DMS 273 (cell line): Measurements from ENCODE around the gene SH3BGRL.
"Not testable (repeated sequence)": the region's sequence is repeated elsewhere in the genome, so short reads cannot be mapped to it uniquely, and the experiment has no call there.

ENCODE experiments used
- DNase-seq: peaks from one replicate; lab custom pipeline; 2025; ENCODE audit not compliant: unreplicated experiment; lab: John Stamatoyannopoulos, UW

Gene SH3BGRL

DNA sequence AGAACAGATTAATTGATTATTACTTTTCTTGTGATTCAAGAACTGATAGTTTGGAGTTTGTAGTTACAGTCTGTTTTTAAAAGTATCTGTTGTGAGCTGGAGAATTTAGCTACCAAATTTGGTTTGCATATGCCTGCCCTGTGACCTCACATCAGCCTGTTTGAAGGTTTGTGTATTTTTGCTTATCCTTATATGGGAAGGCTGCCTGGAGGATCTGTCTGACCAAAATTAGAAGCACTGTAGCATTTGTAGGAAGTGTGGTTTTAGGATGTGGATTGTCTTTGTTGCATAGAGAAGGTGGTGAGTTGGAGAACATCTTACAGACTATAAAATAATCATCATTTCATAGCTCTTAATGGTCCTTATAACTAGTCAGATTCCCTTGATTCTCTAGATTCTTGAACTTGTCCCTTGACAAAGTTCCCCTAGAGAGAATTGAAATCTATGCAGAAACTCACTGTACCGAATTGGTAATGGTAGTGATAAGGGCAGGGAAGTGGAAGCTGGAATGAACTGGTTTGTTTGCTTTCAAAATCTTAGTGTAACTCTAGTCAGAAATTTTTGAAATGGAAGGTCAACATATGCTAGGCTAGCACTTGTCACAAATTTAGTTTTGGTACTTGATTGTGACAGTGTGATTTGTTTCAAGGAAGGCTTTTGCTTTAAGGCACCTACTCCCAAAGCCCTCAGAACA is 57.3 kb downstream of the SH3BGRL start:
- no peak for DNase-seq

DNA sequence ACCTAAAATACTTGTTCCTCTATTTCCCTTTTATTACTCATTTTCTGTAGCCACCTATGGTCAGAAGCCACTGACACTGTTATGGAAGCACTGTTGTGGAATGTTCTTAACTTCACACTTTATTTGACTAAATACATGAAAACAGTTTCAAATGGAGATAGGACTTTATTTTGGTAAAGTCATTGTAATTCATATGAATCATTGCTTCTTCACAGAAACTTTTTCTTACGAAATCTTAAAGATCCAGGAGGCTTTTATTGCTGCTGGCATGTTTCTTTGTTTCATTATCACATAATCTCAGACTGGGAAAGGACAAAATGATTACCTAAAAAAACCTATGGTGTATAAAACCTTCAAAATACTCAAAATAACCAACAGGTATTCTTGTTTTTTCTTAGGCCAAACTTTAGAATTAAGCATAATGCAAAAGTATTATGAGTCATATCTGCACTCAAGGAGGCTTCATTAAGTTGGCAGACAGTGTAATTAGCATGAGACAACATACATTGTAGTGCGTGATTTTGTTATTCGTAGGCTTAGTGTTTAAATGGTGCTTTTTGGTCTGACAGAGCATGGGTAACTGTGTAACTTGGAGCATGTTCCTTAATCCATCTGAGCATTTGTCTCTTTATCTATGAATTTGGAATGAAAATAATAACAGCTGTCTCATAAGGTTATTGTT is 58.0 kb downstream of the SH3BGRL start:
- DNase-seq, result no peak

DNA sequence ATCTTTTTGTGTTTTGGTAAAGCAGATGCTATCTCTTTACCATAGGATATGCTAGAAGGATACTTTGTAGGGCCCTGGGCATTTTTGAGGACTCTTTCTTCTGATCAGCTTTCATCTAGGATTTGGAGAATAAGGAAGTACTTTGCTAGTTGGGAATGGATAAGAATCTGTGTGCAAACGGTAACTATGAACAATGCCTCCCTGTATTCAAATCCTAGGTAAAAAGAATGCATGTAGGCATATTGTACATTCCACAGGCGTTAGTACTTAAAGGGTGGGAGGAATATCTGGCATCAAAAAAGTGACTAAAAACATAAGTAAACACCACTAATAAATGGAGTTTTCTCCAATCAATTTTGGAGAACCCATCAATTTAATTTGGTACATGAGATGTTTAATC is 59.7 kb downstream of the SH3BGRL start:
- DNase-seq, result no peak

DNA sequence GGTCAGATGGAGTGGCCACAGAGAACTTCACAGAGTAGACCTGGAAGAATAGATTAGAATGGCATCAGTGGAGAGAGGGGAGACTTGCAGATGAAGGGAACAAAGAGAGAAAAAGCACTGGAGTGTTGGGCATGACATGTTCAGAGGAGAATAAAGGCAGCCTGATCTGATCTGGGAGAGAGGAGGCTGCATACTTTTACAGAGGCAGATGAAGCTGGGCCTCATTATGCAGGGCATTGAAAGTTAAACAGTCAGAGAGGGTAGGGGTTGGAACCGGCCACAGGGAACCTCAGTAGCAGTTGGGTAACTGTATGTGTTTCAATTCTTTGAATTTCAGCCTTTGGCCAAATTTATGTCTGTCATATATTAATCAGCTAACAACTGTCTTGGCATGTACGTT is 61.2 kb downstream of the SH3BGRL start:
- DNase-seq, result no peak

DNA sequence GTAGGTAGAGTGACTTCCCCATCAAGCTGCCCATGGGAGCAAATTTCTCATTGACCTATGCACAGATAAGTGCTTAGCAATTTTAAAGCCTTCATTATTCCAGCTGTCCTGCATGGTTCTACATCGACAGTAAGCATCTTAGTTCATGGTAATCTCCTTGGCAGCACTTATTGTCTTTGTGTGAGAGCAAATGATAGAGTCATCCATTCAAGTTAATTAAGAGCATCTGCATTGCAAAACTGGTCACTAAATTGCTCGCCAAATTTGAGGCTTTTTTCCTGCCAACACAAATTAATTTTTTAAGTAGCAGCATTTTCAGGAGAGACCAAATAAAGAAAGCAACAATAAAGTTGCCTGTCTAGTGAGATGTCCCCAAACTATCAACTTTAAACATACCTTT is 76.7 kb downstream of the SH3BGRL start:
- no peak for DNase-seq

DNA sequence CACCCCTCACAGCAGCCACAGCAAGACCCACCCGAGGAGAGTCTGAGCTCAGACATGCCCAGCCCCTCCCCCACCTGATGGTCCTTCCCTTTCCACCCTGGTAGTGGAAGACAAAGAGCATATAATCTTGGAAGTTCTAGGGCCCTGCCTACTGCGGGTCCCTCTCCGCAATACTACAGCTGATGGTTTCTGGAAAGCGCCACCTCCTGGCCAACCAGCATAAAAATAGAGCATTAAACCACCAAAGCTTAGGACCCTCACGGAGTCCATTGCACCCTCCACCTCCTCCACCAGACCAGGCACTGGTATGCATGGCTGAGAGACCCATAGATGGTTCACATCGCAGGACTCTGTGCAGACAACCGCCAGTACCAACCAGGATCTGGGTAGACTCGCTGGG is 78.2 kb downstream of the SH3BGRL start:
- DNase-seq, result peak; percentile 21

DNA sequence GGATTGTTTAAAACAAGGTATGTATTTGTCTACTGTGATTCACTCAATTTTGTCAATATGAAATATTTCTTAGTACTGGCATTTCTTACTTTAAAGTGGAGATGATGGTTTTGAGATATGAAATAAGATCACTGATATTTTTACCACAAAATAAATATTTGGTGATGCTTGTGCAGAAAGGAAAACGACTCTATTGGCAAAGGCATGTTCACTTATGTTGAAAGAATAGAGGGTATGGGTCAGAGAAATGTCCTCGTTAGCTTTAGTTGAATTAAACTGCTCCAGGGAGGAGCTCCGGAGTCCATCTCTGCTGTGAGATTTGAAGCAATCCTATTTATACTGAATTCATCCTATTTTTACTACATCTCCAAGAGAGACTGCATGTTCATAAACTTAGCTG is 84.2 kb downstream of the SH3BGRL start:
- DNase-seq, result no peak

DNA sequence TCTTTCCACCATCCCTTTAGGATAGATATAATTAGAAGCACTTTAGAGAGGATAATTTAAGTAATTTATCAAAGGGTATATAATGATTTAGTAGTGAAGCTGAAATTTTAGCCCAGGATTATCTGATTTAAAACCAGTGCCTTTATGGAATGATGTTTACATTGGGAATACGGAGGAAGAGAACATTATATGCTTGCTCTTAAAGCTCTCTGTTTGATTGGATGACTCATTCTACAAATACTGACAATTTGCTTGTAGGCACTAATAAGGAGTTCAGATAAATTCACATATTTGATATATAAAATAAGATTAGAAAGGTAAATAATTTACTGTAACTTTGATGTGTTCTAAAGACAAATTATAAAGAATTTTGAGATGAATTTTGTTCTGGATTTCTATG is 84.7 kb downstream of the SH3BGRL start:
- no peak for DNase-seq

DNA sequence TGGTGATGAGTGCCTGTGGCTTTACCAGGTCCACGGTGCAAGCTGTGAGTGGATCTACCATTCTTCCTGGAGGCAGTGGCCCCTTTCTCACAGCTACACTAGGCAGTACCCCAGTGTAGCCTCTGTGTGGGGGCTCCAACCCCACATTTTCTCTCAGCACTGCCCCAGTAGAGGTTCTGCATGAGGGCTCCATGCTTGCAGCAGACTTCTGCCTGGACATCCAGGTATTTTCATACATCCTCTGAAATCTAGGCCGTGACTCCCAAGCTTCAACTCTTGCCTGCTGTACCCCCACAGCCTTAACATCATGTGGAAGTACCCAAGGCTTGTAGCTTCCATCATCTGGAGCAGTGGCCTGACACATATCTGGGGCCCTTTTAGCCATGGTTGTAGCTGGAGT is 90.1 kb downstream of the SH3BGRL start:
- no peak for DNase-seq

DNA sequence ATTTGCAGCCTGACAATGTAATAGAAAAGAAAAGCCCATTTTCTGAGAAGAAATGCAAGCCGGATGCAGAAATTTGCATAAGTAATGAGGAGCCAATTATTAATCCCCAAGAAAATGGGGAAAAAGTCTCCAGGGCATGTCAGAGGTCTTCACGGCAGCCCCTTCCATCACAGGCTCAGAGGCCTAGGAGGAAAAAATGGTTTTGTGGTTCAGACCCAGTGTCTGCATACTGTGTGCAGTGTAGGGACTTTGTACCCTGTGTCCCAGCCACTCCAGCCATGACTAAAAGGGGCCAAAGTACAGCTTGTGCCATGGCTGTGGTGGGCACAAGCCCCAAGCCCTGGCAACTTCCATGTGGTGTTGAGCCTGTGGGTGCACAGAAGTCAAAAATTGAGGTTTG is 92.2 kb downstream of the SH3BGRL start:
- no peak for DNase-seq

DNA sequence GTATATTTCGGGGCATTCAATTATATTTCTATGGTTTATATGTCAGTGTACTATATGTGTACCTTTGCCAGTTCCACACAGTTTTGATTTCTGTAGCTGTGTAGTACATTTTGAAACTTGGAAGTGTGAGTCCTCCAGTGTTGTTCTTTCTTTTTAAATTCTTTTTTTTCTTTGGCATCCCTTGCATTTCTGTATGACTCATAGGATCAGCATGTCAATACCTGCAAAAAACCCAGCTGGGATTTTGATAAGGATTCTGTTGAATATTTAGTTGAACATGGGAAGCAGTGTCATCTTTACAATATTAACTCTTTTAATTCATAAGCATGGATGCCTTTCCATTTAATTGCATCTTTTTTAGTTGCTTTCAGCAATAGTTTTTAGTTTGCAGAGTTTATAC is 100.0 kb downstream of the SH3BGRL start:
- no peak for DNase-seq

DNA sequence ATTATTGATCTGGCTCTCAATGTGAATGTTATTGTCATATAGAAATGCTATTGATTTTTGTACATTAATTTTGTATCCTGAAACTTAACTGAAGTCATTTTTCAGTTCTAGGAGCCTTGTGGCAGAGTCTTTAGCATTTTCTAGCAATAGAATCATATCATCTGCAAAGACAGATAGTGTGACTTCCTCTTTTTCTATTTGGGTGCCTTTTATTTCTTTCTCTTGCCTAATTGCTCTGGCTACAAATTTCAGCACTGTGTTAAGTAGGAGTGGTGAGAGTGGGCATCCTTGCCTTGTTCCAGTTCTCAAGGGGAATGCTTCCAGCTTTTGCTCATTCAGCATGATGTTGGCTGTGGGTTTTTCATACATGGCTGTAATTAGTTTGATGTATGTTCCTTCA is 102.7 kb downstream of the SH3BGRL start:
- DNase-seq, result no peak

DNA sequence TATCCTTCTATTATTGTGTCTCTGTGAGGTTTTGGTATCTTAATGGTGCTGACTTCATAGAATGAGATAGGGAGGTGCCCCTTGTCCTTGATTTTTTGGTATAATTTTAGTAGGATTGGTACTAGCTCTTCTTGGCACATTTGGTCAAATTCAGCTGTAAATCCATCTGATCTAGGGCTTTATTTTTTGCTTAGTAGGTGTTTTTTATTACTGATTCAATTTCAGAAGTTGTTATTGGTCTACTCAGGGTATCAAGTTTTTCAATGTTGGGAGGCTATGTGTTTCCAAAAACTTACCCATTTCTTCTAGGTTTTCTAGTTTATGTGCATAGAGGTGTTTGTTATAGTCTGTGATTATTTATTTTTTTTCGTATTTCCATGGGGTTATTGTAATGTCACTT is 103.3 kb downstream of the SH3BGRL start:
- DNase-seq, result no peak

DNA sequence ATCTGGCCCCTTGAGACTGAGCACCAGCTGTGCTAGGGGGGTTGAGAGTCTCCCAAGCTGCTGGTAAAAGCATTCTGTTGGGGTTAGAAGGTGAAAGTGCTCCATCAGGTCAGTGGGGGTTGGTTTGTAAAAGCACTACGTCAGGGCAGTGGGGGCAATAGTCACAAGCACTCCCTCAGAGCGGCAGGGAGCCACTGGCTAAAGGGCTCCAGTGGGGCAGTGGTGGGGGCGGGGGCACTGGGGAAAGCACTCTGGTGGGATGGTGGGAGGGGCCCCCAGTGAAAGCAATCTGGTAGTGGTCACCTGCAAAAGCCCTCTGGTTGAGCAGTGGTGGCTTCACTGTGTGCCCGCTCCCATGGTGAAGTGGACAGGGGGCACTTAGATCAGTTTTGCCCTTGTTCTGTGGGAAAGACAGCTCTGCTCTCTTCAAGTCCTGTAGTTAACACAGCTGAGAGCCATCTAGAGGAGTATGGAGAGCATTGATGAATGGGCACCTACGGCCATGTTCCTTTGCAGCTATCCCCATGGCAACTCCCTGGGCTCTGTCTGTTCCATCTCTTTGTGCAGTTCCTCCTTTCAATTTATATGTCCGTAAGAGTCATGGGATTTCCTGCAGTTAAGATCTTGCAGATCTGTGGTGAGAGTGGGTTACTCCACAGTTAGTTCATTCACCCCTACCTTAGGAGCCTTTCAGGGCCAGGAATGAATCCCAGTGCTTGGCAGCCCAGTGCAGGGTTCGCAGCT is 106.4 kb downstream of the SH3BGRL start:
- no peak for DNase-seq

DNA sequence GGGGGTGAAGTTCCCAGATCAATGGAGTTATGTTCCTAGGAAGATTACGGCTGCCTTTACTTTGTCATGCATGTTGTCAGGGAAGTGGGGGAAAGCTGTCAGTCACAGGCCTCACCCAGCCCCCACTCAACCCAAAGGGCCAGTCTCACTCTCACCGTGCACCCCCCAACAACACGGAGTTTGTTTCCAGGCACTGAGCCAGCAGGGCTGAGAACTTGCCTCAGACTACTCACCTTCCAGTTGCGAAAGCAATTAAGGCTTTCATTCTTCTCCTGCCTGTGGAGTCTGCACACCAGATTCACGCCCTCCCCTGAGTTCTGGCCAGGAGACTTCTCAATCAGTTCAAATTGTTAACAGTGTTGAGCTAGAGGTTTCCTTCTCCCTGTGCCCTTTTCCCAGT is 114.3 kb downstream of the SH3BGRL start:
- no peak for DNase-seq

DNA sequence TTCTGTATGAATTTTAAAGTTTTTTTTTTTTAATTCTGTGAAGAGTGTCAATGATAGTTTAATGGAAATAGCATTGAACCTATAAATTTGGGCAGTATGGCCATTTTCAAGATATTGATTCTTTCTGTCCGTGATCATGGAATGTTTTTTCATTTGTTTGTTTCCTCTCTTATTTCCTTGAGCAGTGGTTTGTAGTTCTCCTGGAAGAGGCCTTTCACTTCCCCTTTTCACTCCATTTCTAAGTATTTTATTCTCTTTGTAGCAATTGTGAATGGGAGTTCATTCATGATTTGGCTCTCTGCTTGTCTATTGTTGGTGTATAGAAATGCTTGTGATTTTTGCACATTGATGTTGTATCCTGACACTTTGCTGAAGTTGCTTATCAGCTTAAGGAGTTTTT is 129.8 kb downstream of the SH3BGRL start:
- DNase-seq, result not testable (repeated sequence)

DNA sequence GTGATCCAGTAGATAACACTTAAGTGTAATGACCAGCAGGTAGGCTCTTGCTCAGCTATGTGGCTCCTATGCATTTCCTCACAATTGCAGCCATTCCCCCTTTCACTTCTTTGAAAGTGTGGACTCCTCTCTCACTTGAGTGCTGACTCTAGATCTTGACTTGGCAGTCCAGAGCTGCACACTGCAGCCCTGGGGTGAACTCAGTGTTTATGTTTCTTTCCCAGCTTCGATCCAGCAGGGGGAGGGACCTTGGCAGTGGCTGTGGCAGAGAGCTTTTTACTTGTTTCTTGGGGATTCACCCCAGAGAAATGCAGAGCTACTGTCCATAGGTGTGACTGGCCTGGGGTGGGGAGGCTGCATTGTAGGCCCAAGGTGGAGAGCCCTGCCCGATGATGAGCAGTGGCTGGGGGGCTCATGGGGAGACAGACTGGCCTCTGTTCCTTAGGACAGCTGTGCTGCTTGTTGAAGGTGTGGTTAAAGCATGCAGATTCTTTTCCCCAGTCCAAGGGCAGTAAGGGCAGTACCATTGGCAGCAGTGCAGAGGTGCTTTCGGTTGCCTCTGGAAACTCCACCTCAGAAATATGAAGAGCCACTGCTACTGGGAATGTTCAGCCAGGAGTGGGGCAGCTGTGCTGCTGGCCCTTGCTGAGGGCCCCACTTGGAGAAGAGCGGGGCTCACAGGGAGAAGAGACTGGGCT is 134.7 kb downstream of the SH3BGRL start:
- DNase-seq, result no peak

DNA sequence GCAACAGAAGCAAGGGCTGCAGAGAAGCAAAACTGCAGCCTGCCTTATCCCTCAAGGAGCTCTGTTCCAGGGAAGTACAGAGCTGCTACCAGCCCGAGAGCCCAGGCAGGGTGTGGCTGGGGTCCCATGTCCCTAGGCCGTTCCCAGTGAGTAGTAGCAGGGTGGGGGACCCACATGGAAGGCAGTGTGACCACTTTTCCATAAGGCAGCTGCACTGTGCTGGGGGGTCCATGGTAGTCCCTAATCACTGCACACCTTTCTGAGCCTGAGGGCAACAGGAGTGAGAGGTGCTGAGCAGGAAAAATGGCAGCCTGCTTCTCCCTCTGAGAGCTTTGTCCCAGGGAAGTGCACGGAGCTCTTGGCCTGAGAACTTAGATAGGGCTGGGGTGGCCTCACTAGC is 135.9 kb downstream of the SH3BGRL start:
- no peak for DNase-seq

DNA sequence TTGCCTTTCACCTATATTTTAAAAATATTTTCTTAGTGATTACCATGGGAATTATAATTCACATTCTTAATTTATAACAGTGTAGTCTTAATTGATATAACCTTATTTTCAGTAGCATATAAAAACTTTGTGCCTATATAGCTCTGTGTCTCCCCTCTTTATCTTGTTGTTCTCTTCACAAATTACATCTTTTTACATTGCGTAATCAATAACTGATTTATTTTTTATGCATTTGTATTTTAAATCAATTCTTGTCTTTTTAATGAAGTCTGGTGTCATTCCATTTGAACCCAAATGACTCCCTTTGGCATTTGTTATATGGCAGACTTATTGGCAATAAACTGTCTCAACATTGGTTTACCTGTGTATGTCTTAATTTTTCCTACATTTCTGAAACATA is 137.0 kb downstream of the SH3BGRL start:
- no peak for DNase-seq

DNA sequence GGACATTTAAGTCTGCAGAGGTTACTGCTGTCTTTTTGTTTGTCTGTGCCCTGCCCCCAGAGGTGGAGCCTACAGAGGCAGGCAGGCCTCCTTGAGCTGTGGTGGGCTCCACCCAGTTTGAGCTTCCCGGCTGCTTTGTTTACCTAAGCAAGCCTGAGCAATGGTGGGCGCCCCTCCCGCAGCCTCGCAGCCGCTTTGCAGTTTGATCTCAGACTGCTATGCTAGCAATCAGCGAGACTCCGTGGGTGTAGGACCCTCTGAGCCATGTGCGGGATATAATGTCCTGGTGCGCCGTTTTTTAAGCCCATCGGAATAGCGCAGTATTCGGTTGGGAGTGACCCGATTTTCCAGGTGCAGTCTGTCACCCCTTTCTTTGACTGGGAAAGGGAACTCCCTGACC is 143.4 kb downstream of the SH3BGRL start:
- not testable (repeated sequence) for DNase-seq
